ENCODE data around the gene TUFT1. TPM values are rescaled to one million over a fixed set of nuclear protein-coding genes. Genes with fewer than 3 reads are reported as not detected.
A peak's percentile ranks its signal among the peaks of the same experiment; 100 is the strongest.

Gene TUFT1
- polyA plus RNA-seq, 2 of the 4 experiments (the other 2 are of a cell fraction) = 21.1 to 27.5 TPM

- no peak for TF ChIP-seq E2F6 (IDR thresholded peaks at IDR 0.05; ENCODE audit: borderline replicate concordance, low read depth)
Observed at GRCh38 chr1:151594143-151594625, 54.1 kb downstream of the TUFT1 start (continued).

GRCh38 chr1:151596166-151596953 is 56.3 kb downstream of the TUFT1 start:
- POLR2A ChIA-PET = interaction anchor here (0.9 to 1.0 kb wide), 2 partner anchors 16 to 85 kb away, joined by 3 to 4 read pairs; no protein-coding TSS in a partner anchor
- peak overlapping the region; percentile 70 to 73 for H3K27ac ChIP-seq
- CTCF ChIA-PET = interaction anchor here (0.6 to 6.9 kb wide), 14 partner anchors 11 to 406 kb away, joined by 3 to 147 read pairs (median 5); partner anchors contain the start of gene SNX27
- 0 out of 3 replicates have a peak, but pooled peaks cover 6% of the 10 kb centered on the region for H3K9me3 ChIP-seq
- no peak overlapping the region for H3K4me3 ChIP-seq
- DNase-seq (ENCODE audit: low read depth in 1 of 2, low spot score in 1 of 2) = peak; percentile 49 to 88
- no peak for FAIRE-seq
- H3K4me1 ChIP-seq = peaks cover 27% of the 10 kb centered on the region
- 37% methylated on average over 5 of the region's 5 CpGs for WGBS (ENCODE audit: missing lambda C conversion rate)
- peak overlapping the region; percentile 60 for H3K4me2 ChIP-seq
- ATAC-seq = peak; percentile 78 to 90
- TF ChIP-seq TP53 (CRISPR knock-in tag; IDR thresholded peaks at IDR 0.05) = no peak
- TF ChIP-seq MAX (IDR thresholded peaks at IDR 0.05) = peak; percentile 64; the same call in 1 of the 2 replicates
- no peak for TF ChIP-seq BHLHE40 (IDR thresholded peaks at IDR 0.05; ENCODE audit: low read depth, low read length)
- no peak for TF ChIP-seq FOSB (CRISPR knock-in tag; IDR thresholded peaks at IDR 0.05)
- TF ChIP-seq HEYL (CRISPR knock-in tag; IDR thresholded peaks at IDR 0.05) = no peak
- TF ChIP-seq MAZ (IDR thresholded peaks at IDR 0.05; ENCODE audit: borderline replicate concordance, low read depth, low read length) = no peak
- no peak for TF ChIP-seq ZFP36 (IDR thresholded peaks at IDR 0.05; ENCODE audit: borderline replicate concordance, partially characterized antibody)
- TF ChIP-seq RARB (CRISPR knock-in tag; IDR thresholded peaks at IDR 0.05) = no peak
- TF ChIP-seq RFX5 (IDR thresholded peaks at IDR 0.05) = no peak
- no peak for TF ChIP-seq HMGXB4 (CRISPR knock-in tag; IDR thresholded peaks at IDR 0.05; ENCODE audit: borderline replicate concordance)
- no peak for TF ChIP-seq HOXB5 (CRISPR knock-in tag; IDR thresholded peaks at IDR 0.05)
- TF ChIP-seq JUN (IDR thresholded peaks at IDR 0.05) = peak in 1 of 2 experiments; percentile 62; a peak in 2 of 5 replicates
- no peak for TF ChIP-seq REST (IDR thresholded peaks at IDR 0.05)
- TF ChIP-seq HES2 (IDR thresholded peaks at IDR 0.05) = no peak
- peak; percentile 74 for TF ChIP-seq PBX3 (IDR thresholded peaks at IDR 0.05)
- TF ChIP-seq ZNF302 (CRISPR knock-in tag; IDR thresholded peaks at IDR 0.05) = no peak
- TF ChIP-seq RAD21 (conservative IDR thresholded peaks at IDR 0.05 in 1 of 2, IDR thresholded peaks at IDR 0.05 in 1 of 2) = peak; percentile 1 to 38; a peak in 2 of 5 replicates
- TF ChIP-seq KDM1A (IDR thresholded peaks at IDR 0.05; ENCODE audit: low read depth) = no peak
- TF ChIP-seq CEBPB (IDR thresholded peaks at IDR 0.05) = peak in 1 of 2 experiments; percentile 31; a peak in 1 of 4 replicates
- no peak for TF ChIP-seq RCOR1 (IDR thresholded peaks at IDR 0.05; ENCODE audit: low read depth, low read length)
- TF ChIP-seq JUNB (IDR thresholded peaks at IDR 0.05) = peak; percentile 76
- TF ChIP-seq RNF2 (IDR thresholded peaks at IDR 0.05; ENCODE audit: borderline replicate concordance, low read depth) = no peak
- no peak for TF ChIP-seq KDM5A (IDR thresholded peaks at IDR 0.05)
- no peak for TF ChIP-seq CBX2 (IDR thresholded peaks at IDR 0.05; ENCODE audit: borderline replicate concordance, low read depth)
- TF ChIP-seq GATA3 (IDR thresholded peaks at IDR 0.05; ENCODE audit: borderline replicate concordance) = peak; percentile 95
- TF ChIP-seq POLR2A (IDR thresholded peaks at IDR 0.05; ENCODE audit: low read length) = no peak
- TF ChIP-seq SMC3 (IDR thresholded peaks at IDR 0.05) = peak; percentile 31; the same call in 2 of the 3 replicates
- no peak for TF ChIP-seq HOXB13 (CRISPR knock-in tag; IDR thresholded peaks at IDR 0.05; ENCODE audit: low read depth)
- TF ChIP-seq HDAC2 (IDR thresholded peaks at IDR 0.05) = no peak
- TF ChIP-seq PHF8 (IDR thresholded peaks at IDR 0.05; ENCODE audit: borderline replicate concordance, low read depth) = no peak

Data from A549 (cell line).